Esophagus squamous epithelium (tissue), 4 donors: Measurements from ENCODE around the gene RIC8B.

ENCODE experiments used
- POLR2A ChIP-seq, 4 donors: fragments of 450-650 bp; IDR thresholded peaks; one replicate each; pipeline ENCODE4 v1.6.1; 2017; ENCODE audit warnings: antibody characterized with exemption in 4 of 4, mild to moderate bottlenecking in 4 of 4, moderate library complexity in 3 of 4
- TF ChIP-seq, protein P1 (sequence below), 6 experiments: fragments of 450-650 bp in 4 of 6; fragments of 200-600 bp in 2 of 6; sonication (generic) in 2 of 6; IDR thresholded peaks; one replicate each; pipeline ENCODE4 v1.5.1; 2016 to 2019; ENCODE audit warnings: antibody characterized with exemption in 6 of 6, mild to moderate bottlenecking in 4 of 6, moderate library complexity in 4 of 6

DNA sequence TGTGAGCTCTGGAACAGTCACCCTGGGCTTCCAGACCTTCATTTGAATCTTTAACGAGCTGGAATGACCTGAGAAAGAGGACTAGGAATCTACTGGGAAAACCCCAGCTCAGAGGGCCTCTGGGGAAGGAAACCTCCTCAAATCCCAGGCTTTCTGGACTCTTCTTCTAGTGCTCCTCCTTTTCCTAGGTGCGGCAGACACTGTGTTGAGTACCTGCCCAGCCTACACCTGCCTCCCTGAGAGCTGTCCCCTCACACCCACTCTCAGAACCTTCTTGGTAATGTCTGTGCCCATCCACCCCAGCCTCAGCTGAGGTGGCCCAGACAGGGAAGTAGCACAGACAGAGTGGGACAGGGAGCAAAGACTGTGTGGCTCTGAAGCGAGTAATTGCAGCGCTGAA is 133.4 kb downstream of the RIC8B start:
- TF ChIP-seq, protein P1, sequence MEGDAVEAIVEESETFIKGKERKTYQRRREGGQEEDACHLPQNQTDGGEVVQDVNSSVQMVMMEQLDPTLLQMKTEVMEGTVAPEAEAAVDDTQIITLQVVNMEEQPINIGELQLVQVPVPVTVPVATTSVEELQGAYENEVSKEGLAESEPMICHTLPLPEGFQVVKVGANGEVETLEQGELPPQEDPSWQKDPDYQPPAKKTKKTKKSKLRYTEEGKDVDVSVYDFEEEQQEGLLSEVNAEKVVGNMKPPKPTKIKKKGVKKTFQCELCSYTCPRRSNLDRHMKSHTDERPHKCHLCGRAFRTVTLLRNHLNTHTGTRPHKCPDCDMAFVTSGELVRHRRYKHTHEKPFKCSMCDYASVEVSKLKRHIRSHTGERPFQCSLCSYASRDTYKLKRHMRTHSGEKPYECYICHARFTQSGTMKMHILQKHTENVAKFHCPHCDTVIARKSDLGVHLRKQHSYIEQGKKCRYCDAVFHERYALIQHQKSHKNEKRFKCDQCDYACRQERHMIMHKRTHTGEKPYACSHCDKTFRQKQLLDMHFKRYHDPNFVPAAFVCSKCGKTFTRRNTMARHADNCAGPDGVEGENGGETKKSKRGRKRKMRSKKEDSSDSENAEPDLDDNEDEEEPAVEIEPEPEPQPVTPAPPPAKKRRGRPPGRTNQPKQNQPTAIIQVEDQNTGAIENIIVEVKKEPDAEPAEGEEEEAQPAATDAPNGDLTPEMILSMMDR (IDR thresholded peaks at IDR 0.05): no peak
- TF ChIP-seq POLR2A (IDR thresholded peaks at IDR 0.05): no peak
